Measurements from ENCODE around the gene NRIP1.
A peak's percentile ranks its signal among the peaks of the same experiment; 100 is the strongest.

Gene NRIP1

GRCh38 chr21:15061747-15062605 is 2.8 kb downstream of the NRIP1 start:
- peaks cover 41% of the 10 kb centered on the region for H3K4me1 ChIP-seq (ENCODE audit: low read length)
- H3K27me3 ChIP-seq (ENCODE audit: low read depth, low read length): peaks cover under 1% of the 10 kb centered on the region; the same call in 1 of the 2 replicates
- no peaks in the 10 kb centered on the region for H3K9me3 ChIP-seq (ENCODE audit: insufficient read depth, low read length)
- H3K36me3 ChIP-seq (replicated peaks; ENCODE audit: low read depth, low read length): no peaks in the 10 kb centered on the region
- 0 out of 2 replicates have a peak overlapping the region, but pooled peaks have one; percentile 5 for H3K4me3 ChIP-seq (ENCODE audit: low read length)
- no peak overlapping the region for H3K9ac ChIP-seq (ENCODE audit: low read length)
- H3K27ac ChIP-seq (ENCODE audit: low read length): no peak overlapping the region
- H4K20me1 ChIP-seq (ENCODE audit: insufficient read depth, low read length): 0 out of 2 replicates have a peak, but pooled peaks cover 3% of the 10 kb centered on the region
- no peak for TF ChIP-seq EZH2phosphoT487 (IDR thresholded peaks at IDR 0.05; ENCODE audit: low read depth)
- TF ChIP-seq CTCF (IDR thresholded peaks at IDR 0.05; ENCODE audit: low read depth, low read length): no peak
- peaks cover 56% of the 10 kb centered on the region for H3K79me2 ChIP-seq (ENCODE audit: low read length)
- H2AFZ ChIP-seq (ENCODE audit: low read depth, low read length): no peak overlapping the region
- H3K4me2 ChIP-seq (ENCODE audit: low read length): peak overlapping the region; percentile 86

- Histone ChIP-seq H4K20me1 (ENCODE audit: insufficient read depth, low read length) (0 out of 2 replicates have a peak, but pooled peaks cover 3% of the 10 kb centered on the region), H3K27ac (ENCODE audit: low read length) (no peak overlapping the region), H3K27me3 (ENCODE audit: low read depth, low read length) (no peaks in the 10 kb centered on the region), H3K79me2 (ENCODE audit: low read length) (peaks cover 63% of the 10 kb centered on the region), H3K4me1 (ENCODE audit: low read length) (peaks cover 42% of the 10 kb centered on the region), H3K4me2 (ENCODE audit: low read length) (no peak overlapping the region), H3K36me3 (replicated peaks; ENCODE audit: low read depth, low read length) (no peaks in the 10 kb centered on the region), H3K9ac (ENCODE audit: low read length) (no peak overlapping the region), H2AFZ (ENCODE audit: low read depth, low read length) (no peak overlapping the region), H3K4me3 (ENCODE audit: low read length) (no peak overlapping the region), H3K9me3 (ENCODE audit: insufficient read depth, low read length) (no peaks in the 10 kb centered on the region)
- no peak for TF ChIP-seq EZH2phosphoT487 (IDR thresholded peaks at IDR 0.05; ENCODE audit: low read depth)
Observed at GRCh38 chr21:15061279-15061678, 3.5 kb downstream of the NRIP1 start.

GRCh38 chr21:15060543-15061175 is 4.1 kb downstream of the NRIP1 start:
- Histone ChIP-seq H3K27ac (ENCODE audit: low read length) (no peak overlapping the region), H3K4me2 (ENCODE audit: low read length) (no peak overlapping the region), H3K36me3 (replicated peaks; ENCODE audit: low read depth, low read length) (no peaks in the 10 kb centered on the region), H3K9me3 (ENCODE audit: insufficient read depth, low read length) (no peaks in the 10 kb centered on the region), H3K79me2 (ENCODE audit: low read length) (peaks cover 63% of the 10 kb centered on the region), H3K27me3 (ENCODE audit: low read depth, low read length) (no peaks in the 10 kb centered on the region), H3K9ac (ENCODE audit: low read length) (no peak overlapping the region), H3K4me3 (ENCODE audit: low read length) (no peak overlapping the region), H4K20me1 (ENCODE audit: insufficient read depth, low read length) (0 out of 2 replicates have a peak, but pooled peaks cover 3% of the 10 kb centered on the region), H2AFZ (ENCODE audit: low read depth, low read length) (no peak overlapping the region), H3K4me1 (ENCODE audit: low read length) (peaks cover 42% of the 10 kb centered on the region)
- TF ChIP-seq EZH2phosphoT487 (IDR thresholded peaks at IDR 0.05; ENCODE audit: low read depth) (no peak), CTCF (IDR thresholded peaks at IDR 0.05; ENCODE audit: low read depth, low read length) (no peak)

DNA sequence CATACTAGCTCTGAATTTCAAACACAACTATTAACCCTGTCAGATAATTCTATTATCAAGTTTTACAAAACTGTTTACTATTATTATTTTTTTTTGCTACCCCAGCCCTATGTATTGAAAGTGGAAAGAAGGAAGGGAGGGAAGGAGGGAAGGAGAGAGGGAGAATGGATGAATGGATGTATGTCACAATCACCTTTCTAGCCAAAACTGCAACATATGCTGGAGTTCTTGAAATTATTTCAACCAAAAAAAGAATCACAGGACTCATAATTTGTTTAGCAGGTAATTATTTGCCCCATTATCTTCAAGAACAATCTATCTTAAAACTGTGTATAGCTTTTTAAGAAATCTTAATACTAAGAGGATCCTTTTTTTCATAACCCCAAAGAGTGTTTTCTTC is 5.4 kb downstream of the NRIP1 start:
- Histone ChIP-seq H3K4me2 (ENCODE audit: low read length) (no peak overlapping the region), H2AFZ (ENCODE audit: low read depth, low read length) (no peak overlapping the region)

More for the DNA sequence above, 5.4 kb downstream of the NRIP1 start:
- H3K9me3 ChIP-seq (ENCODE audit: insufficient read depth, low read length): no peaks in the 10 kb centered on the region
- no peak overlapping the region for H3K27ac ChIP-seq (ENCODE audit: low read length)
- H3K79me2 ChIP-seq (ENCODE audit: low read length): peaks cover 76% of the 10 kb centered on the region
- no peaks in the 10 kb centered on the region for H3K36me3 ChIP-seq (replicated peaks; ENCODE audit: low read depth, low read length)
- H4K20me1 ChIP-seq (ENCODE audit: insufficient read depth, low read length): 0 out of 2 replicates have a peak, but pooled peaks cover 3% of the 10 kb centered on the region
- TF ChIP-seq CTCF (IDR thresholded peaks at IDR 0.05; ENCODE audit: low read depth, low read length): no peak
- no peak for TF ChIP-seq EZH2phosphoT487 (IDR thresholded peaks at IDR 0.05; ENCODE audit: low read depth)
- H3K4me3 ChIP-seq (ENCODE audit: low read length): no peak overlapping the region
- no peaks in the 10 kb centered on the region for H3K27me3 ChIP-seq (ENCODE audit: low read depth, low read length)
- H3K4me1 ChIP-seq (ENCODE audit: low read length): peaks cover 42% of the 10 kb centered on the region
- H3K9ac ChIP-seq (ENCODE audit: low read length): no peak overlapping the region
